Limb (tissue), 2 donors: ENCODE data around the gene INTS7.
A peak's percentile ranks its signal among the peaks of the same experiment; 100 is the strongest.

Source experiments
- DNase-seq, 2 donors: peaks; one replicate each; pipeline ENCODE4 v3.0.0-alpha.2; 2016; ENCODE audit errors: extremely low spot score in 2 of 2

The INTS7 gene, protein sequence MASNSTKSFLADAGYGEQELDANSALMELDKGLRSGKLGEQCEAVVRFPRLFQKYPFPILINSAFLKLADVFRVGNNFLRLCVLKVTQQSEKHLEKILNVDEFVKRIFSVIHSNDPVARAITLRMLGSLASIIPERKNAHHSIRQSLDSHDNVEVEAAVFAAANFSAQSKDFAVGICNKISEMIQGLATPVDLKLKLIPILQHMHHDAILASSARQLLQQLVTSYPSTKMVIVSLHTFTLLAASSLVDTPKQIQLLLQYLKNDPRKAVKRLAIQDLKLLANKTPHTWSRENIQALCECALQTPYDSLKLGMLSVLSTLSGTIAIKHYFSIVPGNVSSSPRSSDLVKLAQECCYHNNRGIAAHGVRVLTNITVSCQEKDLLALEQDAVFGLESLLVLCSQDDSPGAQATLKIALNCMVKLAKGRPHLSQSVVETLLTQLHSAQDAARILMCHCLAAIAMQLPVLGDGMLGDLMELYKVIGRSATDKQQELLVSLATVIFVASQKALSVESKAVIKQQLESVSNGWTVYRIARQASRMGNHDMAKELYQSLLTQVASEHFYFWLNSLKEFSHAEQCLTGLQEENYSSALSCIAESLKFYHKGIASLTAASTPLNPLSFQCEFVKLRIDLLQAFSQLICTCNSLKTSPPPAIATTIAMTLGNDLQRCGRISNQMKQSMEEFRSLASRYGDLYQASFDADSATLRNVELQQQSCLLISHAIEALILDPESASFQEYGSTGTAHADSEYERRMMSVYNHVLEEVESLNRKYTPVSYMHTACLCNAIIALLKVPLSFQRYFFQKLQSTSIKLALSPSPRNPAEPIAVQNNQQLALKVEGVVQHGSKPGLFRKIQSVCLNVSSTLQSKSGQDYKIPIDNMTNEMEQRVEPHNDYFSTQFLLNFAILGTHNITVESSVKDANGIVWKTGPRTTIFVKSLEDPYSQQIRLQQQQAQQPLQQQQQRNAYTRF

DNA sequence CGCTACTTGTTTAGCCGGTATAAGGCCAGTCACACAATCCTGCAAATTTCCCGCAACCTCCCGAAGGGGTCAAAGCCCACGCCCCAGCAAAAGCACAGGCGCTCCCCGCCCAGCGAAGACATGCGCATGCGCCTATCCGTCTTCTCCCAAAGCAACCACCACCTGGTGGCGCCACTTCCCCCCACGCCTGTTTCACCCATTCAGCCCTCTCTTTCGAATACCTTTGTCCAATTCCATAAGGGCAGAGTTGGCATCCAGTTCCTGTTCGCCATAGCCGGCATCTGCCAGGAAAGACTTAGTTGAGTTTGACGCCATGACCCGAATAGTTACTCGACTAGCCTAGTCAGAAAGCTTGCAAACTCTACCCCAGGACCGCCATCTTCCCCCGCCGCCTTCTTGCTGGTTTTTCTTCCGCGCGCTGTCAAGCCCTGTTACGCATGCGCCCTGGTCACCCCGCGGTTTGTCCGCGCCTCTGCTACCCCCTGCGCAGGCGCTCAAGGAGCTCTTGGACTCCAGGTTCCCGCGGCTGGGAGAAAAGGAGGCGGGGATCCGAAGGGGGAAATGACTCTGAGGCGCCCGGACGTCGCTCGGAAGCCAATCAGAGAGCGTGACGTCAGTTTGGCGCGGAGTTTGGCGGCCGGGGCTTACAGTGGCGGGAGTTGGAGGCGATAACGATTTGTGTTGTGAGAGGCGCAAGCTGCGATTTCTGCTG, at the start of gene INTS7, which contains the start of gene DTL:
TSS of gene INTS7 (minus strand) at position 435 of the 712 bp plus-strand sequence. CDS start at position 315, 120 bp downstream.
TSS of gene DTL (plus strand) at position 626 of the 712 bp plus-strand sequence. CDS start 143 bp downstream, outside the sequence.
- DNase-seq = peak; percentile 99 to 100

DNA sequence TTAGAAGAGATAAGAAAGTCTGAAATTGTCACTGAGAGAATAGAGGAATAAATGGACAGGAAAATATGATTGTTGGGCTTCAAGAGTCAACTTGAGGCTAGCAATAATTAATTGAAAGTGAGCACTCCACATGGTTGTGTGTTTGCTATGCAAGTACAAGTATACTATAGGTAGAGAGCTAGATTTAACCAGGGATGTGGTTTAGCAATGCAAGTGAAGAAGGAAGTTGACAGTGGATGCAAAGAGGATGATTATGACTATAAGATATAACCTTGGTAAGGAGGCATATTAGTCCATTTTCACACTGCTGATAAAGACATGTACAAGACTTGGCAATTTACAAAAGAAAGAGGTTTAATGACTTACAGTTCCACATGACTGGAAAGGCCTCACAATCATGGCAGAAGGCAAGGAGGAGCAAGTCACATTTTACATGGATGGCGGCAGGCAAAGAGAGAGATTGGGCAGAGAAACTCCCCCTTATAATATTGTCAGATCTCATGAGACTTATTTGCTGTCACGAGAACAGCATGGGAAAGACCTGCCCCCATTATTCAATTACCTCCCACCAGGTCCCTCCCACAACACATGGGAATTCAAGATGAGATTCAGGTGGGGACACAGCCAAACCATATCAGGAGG, 47.5 kb upstream of the INTS7 start:
- no peak for DNase-seq

DNA sequence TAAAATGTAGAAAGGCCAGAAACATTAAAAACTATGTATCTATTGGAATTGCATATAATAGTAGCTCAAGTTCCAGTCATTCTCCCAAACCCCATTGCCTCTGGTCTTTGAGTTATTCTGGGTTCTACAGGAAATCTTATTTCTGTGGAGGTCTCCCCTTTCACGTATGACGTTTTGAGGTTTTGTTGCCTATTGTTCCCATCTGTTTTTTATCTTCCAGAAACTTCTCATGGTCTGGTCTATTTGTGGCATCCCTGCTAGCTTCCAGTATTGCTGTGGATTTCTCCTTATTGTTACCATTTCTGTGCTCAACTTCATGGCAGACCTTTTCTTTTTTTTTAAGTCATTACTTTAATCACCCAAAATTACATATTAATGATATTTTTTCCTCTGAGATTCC, 43.5 kb upstream of the INTS7 start:
- no peak for DNase-seq

DNA sequence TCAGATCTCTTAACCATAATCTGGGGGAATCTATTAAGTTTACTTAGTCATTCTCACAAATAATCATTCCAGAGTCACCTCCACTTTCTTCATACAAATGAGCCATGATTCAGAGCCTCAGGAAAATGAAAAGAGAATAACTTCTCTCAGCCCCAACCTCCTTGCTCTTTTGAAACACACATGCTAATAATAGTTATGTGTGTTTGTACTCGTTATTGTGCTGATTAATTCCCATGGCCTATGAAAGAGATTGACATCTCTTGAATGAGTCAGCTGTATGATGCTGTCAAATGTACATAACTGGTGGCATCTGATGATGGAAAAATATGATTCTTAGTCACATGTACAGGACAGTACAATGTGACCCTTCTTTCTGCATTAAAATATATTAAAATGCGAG, 41.7 kb upstream of the INTS7 start:
- DNase-seq = no peak

DNA sequence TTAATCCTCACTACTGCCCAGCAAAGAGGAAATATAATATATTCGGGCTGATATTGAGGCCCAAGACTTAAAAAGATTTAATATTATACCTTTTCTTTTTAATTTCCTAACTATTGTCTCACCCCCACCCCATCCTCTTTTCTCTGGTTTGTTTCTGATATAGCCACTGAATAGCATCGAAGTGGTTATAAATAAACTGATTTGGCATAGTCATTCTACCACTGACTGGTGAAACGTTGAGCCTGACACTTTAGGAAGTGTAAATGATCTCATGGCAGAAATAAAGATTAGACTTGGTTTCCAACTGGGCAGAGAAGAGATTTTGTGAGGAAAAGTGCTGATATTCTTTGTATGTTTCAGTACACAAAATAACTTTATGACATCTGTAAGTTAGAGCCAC, 39.5 kb upstream of the INTS7 start:
- DNase-seq = no peak

DNA sequence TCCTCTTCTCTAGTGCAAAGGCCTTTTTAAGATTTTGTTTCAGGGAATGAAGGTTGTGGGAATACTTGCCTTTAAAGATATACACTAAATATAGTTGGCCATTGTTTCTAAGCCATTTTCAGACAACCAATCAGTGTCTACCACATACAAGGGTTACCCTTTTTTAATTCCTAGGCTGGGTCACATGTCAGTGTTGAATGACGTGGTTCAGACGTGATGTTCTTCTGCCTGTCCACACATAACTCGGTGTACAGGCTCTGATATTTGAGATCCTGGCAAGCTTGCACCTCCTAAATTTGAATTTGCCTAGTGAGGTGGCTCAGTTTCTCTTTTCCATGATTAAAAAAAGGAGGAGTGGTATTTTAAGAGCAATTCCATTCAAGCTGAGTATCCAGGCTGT, 39.0 kb upstream of the INTS7 start:
- no peak for DNase-seq

DNA sequence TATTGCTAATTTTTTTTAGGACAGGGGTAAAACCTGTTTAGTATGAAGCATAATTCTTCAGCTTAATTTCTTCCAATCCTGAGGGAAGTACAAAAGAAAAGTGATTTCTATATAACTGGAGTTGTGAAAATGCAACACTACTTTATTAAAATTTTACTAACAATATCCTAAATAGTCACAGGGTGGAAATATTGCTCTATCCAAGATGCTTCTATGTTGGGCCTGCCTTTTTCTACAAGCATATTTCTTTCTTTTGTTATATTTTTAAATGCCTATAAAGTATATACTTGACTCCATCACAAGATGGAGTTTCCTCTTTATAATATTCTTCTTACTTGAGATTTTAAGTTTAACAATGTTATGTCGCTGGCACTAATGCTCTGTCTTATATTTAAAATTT, 38.1 kb upstream of the INTS7 start:
- DNase-seq = no peak

DNA sequence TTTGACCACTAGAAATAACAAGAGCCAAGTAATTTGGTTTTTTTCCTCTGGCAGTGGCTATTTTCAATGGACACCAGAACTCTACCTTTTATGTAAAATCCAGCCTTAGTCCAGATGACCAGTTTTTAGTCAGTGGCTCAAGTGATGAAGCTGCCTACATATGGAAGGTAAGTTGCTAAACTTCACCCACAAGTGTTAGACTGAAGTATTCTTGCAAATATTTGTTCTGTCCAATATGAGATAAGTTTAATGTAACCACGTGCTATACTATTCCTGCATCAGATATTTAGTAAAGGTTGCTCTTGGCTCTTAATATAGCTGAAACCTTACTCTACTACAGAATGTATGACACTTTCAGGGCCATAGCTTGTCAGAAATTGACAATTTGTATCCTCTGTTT, 36.7 kb upstream of the INTS7 start:
- DNase-seq = no peak

DNA sequence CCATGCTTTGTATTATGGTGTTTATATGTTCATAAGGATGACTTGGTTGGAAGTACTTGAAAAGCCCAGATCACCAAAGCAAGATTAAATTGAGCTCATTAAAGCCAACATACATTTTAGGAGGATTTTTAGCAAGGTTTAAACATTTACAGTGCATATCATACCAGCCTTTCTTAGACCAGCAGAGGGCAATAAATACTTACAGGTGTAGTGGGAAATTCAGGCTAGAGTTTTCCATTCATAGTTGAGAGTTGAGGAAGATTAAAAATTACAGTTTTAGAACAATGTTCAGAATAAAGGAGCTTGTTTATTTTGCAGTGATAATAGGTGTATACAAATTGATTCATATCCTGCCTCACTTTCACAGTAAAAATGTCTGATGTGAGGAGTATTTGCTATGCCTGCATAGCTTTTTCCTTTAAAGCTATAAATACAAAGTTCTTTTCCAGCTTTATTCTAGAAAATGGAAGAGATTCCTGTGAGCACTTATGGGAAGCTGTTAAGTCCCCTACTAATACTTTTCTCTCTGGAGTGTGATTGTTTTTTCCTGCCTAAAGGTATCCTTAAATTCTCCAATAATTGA, 35.5 kb upstream of the INTS7 start:
- DNase-seq = peak in 1 of 2 donors; percentile 49

DNA sequence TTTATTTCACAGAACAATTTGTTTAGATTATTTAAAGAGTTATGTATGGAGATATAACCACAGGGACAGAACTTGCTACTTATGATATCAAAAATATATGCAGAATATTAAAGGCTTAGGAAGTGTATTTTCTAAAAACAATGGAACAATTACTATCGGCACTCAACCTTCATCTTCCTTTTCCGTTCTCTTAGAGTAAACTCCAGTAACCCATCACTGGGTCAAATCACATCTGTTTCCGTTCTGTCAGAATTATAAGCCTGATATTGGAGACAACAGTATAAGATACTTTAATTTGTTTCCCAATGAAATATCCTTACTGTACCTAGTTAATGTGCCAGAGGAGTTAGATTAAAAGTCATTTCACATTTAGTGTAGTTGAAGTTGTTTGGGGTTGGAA, 32.4 kb upstream of the INTS7 start:
- DNase-seq = no peak

DNA sequence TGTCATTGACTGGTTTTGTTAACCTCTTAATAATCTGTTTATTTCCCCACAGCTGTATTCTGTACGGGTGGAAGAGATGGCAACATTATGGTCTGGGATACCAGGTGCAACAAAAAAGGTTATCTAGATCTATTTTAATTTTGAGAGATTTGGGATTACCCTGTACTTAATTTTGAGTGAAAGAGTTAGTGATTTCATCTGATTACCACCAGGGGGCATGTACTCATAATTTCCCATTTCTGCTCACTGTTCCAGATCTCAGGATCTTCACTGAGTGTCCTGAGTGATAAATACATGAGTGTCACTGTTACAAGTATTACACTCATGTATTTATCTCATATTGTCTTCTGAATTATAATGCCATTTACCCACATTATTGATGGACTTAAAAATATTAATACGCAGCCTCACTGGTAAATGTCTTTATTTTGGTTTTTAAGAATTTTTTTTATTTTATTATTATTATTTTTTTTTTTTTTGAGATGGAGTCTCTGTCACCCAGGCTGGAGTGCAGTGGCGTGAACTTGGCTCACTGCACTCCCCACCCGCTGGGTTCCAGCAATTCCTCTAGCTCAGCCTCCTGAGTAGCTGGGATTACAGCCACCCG, 27.6 kb upstream of the INTS7 start:
- peak in 1 of 2 donors; percentile 65 for DNase-seq

DNA sequence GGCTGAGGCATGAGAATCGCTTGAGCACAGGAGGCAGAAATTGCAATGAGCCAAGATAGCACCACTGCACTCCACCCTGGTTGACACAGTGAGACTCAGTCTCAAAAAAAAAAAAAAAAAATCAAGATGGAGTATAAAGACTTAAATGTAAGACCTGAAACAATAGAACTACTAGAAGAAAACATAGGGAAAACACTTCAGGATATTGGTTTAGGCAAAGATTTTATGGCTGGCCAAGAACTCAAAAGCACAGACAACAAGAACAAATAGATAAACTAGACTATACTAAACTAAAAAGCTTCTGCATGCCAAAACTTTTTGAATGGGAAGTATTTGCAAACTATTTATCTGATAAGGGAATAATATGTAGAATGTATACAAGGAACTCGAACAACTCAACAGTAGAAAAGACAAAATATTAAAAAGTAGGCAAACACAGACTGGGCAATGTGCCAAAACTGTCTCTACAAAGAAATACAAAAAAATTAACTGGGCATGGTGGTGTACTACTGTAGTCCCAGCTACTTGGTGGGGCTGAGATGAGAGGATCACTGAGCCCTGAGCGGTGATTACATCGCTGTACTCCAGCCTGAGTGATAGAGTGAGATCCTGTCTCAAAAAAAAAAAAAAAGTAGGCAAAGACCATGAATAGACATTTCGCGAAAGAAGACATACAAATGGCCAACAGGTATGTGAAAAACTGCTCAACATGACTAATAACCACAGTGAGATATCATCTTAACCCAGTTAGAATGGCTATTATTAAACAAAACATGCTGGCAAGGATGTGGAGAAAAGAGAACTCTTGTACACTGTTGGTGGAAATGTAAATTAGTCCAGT, 25.5 kb upstream of the INTS7 start:
- no peak for DNase-seq

DNA sequence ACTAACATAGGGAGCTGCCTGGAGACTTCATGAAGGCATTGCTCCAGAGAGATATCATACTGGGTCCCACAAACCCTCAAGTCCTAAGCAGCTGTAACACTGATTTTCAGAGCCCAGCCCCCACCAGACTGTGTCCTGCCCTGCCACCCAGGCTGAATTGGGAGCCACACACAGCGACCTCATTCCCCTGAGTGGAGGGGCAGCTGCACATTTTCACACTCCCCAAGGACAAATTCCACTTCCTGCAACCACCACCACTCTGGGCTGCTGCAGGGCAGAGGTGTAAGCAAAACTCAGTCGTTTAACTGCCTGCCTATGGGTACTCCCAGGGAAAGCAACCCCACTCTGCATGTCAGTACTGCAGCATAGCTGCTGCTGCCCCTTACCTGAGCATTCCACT, 20.0 kb upstream of the INTS7 start:
- DNase-seq = no peak

DNA sequence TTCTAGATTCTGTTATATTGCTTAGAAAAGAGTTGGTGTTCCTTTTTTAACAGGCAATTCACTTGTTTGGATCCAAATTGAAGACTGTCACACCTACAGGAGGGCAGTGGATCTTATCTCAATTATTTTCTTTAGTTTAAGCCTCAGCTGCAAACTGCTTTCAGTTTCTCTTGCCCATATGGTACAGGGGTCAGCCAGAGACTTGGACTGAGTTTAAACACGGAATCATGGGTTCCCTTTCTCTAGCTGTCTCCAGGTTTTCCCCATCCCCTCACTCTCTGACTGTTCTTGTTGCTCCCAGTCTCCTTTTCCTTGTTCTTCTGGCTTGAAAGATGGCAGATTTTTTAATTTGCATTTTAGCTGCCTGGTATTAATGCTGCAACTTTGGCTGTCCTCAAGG, 18.6 kb upstream of the INTS7 start:
- DNase-seq = no peak

DNA sequence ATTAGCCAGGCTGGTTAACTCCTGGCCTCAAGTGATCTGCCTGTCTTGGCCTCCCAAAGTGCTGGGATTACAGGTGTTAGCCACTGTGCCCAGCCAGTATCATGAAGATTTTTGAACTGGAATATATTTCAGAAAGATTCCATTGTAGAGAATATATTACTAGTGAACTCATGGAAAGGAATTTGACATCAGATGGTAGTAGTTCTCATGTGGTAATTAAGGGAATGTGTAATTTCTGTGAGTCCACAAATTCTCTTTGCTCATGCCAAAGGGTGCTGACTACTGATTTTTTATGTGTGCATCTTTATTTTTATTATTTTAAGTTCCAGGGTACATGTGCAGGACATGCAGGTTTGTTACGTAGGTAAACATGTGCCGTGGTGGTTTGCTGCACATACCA, 10.6 kb upstream of the INTS7 start:
- no peak for DNase-seq

DNA sequence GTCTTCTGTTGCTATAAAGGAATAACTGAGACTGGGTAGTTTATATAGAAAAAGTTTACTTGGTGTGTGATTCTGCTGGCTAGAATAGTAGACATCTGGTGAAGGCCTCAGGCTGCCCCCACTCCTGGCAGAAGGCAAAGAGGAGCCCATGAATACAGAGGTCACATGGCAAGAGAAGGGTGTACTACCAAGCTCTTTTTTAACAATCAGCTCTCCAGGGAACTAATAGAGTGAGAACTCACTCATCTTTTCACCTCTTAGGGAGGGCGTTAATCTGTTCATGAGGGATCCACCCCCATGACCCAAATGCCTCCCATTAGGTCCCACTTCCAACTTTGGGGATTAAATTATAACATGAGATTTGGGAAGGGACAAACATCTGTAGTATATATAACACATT, 9.5 kb upstream of the INTS7 start:
- no peak for DNase-seq

DNA sequence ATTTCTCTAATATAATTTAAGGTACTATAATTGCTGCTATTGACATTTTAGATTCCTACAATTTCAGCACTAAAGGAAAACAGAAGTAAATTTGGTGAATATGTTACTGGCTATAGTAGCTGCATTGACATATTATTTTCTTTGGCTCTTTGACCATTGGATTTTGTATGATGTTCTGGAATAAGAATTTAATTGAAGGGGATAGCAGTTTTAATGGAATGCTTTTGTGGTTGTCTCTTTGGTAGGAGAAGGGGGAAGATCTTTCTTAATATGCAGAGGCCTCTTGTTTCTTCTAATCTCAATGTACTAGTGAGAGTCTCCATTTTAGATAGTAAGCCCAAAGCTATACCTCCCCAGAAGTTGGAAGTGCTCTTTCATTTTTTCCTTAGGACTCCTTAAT, 7.1 kb upstream of the INTS7 start:
- DNase-seq = no peak

DNA sequence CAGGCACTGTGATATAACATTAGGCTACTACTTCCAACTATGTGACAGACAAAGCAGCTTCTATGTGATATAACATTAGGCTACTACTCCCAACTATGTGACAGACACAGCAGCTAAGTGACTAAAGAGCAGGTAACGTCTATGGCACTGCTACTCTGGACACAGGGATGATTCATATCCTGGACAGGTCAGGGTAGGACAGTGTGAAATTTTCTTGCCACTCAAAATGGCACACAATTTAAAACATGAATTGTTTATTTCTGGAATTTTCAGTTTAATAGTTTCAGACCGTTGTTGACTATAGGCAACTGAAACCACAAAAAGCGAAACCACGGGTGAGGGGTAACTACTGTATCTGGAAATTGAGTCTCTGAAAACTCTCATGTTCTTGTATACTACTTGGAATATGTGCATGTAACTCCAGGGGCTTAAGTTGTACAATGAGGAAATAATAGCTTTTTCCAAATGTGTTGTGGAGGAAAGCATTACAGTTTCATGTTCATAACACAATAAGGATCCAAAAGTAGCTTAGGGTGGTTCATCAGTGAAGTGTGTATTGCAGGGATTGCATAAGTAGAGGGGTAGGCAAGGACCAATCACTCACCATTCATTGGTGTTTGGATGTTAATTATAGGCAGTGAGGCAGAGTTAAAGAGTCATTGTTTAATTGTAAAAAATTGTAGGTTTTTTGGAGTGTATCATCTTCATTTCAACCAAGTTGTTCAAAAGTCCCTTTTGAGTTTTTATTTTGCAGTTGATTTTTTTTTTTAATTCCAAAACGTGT, 5.5 kb upstream of the INTS7 start:
- DNase-seq = no peak

DNA sequence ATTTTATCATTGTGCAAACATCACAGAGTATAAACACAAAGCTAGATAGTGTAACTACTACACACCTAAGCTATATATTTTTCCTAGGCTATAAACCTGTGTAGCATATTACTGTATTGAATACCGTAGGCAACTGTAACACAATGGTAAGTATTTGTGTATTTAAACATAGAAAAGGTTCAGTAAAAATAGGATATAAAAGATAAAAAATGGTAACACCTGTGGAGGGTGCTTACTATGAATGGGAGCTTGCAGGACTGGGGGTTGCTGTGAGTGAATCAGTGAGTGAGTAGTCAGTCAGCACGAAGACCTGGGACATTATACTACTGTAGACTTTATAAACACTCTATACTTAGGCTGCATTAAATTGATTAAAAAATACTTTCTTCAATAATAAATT, 4.3 kb upstream of the INTS7 start:
- no peak for DNase-seq
